K562 (cell line): ENCODE data around the gene FAM78A. TPM values are rescaled to one million over a fixed set of nuclear protein-coding genes. Genes with fewer than 3 reads are reported as not detected.
A peak's percentile ranks its signal among the peaks of the same experiment; 100 is the strongest.

ENCODE experiments used
- ATAC-seq: fragments of 200-7000 bp; cut with Tn5 transposase; 3 replicates; pipeline ENCODE4 v1.9.1; 2020; ENCODE audit warnings: moderate library complexity
- BruUV-seq: library from RNA; stranded (reverse); fragments of 400-500 nt; replicated peaks from 2 replicates; lab custom pipeline; 2021; lab: Mats Ljungman, UMichigan
- CTCF ChIA-PET: fragments of 300-600 bp; formaldehyde crosslinking; extraction: SDS; loops from one replicate; lab custom pipeline; 2021; ENCODE audit warnings: low intra/inter-chr PET ratio; lab: Yijun Ruan, JAX
- POLR2A ChIA-PET: fragments of 300-600, 350-650 bp; sonication (Branson Sonifier 250); formaldehyde crosslinking; extraction: SDS; loops from one replicate; lab custom pipeline; 2021; ENCODE audit warnings: antibody characterized with exemption, inconsistent platforms; lab: Yijun Ruan, JAX
- DNase-seq, 4 experiments: peaks; one replicate each; pipeline versions ENCODE4 v3.0.0 to v3.0.0-alpha.2; 2011 to 2018; ENCODE audit warnings: low spot score in 3 of 4, mixed read lengths in 3 of 4; ENCODE audit errors: extremely low read depth in 1 of 4
- FAIRE-seq: peaks from 2 replicates; lab custom pipeline; 2011; peaks lifted over from hg19 to GRCh38; lab: Jason Lieb, UNC
- H2AFZ ChIP-seq: 2 replicates; pipeline ENCODE4 v1.6.0; 2011; ENCODE audit warnings: low read depth, low read length, control low read depth, inconsistent platforms
- H3K27ac ChIP-seq: fragments of 200-600 bp; 3 replicates; pipeline ENCODE4 v1.8.0; 2011; ENCODE audit warnings: low read depth, mild to moderate bottlenecking, control low read depth, inconsistent platforms, low read length, moderate library complexity, mixed read lengths; ENCODE audit errors: extremely low read depth
- H3K27me3 ChIP-seq, 2 experiments: fragments of 300-600 bp in 1 of 2; 2 replicates in 1 of 2; 3 replicates in 1 of 2; pipeline versions ENCODE4 v1.6.0 to v1.8.0; 2011; ENCODE audit warnings: inconsistent platforms in 2 of 2, low read length in 2 of 2, mild to moderate bottlenecking in 1 of 2, mixed read lengths in 1 of 2, moderate library complexity in 1 of 2; ENCODE audit not compliant: control insufficient read depth in 2 of 2, insufficient read depth in 2 of 2
- H3K36me3 ChIP-seq: fragments of 300-600 bp; 3 replicates; pipeline ENCODE4 v1.8.0; 2011; ENCODE audit warnings: mild to moderate bottlenecking, low read length, inconsistent platforms; ENCODE audit not compliant: control insufficient read depth, insufficient read depth
- H3K4me1 ChIP-seq, 2 experiments: fragments of 200-600 bp in 1 of 2; replicated peaks in 1 of 2; 2 replicates in 1 of 2; 3 replicates in 1 of 2; pipeline versions ENCODE4 v1.5.1 to v1.8.0; 2011; ENCODE audit warnings: inconsistent platforms in 2 of 2, low read length in 2 of 2, mild to moderate bottlenecking in 1 of 2, mixed read lengths in 1 of 2, moderate library complexity in 1 of 2; ENCODE audit not compliant: control insufficient read depth in 2 of 2, insufficient read depth in 2 of 2
- H3K4me2 ChIP-seq: 2 replicates; pipeline ENCODE4 v1.6.1; 2011; ENCODE audit warnings: low read length, control low read depth, inconsistent platforms, mixed read lengths; ENCODE audit not compliant: insufficient read depth
- H3K4me3 ChIP-seq: fragments of 200-600 bp; sonication (generic), shearing (Covaris generic); 2 replicates; pipeline ENCODE4 v1.5.1; 2016; ENCODE audit warnings: control low read depth, inconsistent platforms
- H3K79me2 ChIP-seq: fragments of 200-600 bp; 3 replicates; pipeline ENCODE4 v1.8.0; 2011; ENCODE audit warnings: low read length, inconsistent platforms; ENCODE audit not compliant: control insufficient read depth, insufficient read depth
- H3K9ac ChIP-seq, 2 experiments: 2 replicates each; pipeline versions ENCODE4 v1.6.0 to v1.6.1; 2011; ENCODE audit warnings: low read depth in 2 of 2, low read length in 2 of 2, control low read depth in 1 of 2, inconsistent platforms in 1 of 2, mild to moderate bottlenecking in 1 of 2, mixed read lengths in 1 of 2; ENCODE audit not compliant: insufficient read depth in 1 of 2
- H3K9me1 ChIP-seq: one replicate; pipeline ENCODE4 v1.6.0; 2011; ENCODE audit warnings: inconsistent platforms, mild to moderate bottlenecking, low read length, moderate library complexity; ENCODE audit not compliant: control insufficient read depth, insufficient read depth
- H3K9me3 ChIP-seq: replicated peaks from 2 replicates; pipeline ENCODE4 v1.5.1; 2011; ENCODE audit warnings: low read depth, low read length, inconsistent platforms; ENCODE audit not compliant: control insufficient read depth, insufficient read depth
- H4K20me1 ChIP-seq: replicated peaks from 2 replicates; pipeline ENCODE4 v1.6.1; 2011; ENCODE audit warnings: low read length, inconsistent platforms, mixed read lengths; ENCODE audit not compliant: control insufficient read depth, insufficient read depth
- ETV1 ChIP-seq: fragments of 450-650 bp; conservative IDR thresholded peaks from 2 replicates; pipeline ENCODE4 v1.6.1; 2016; ENCODE audit warnings: missing genetic modification characterization, control low read depth, low read depth, missing compliant biosample characterization
- FOXJ3 ChIP-seq: sonication (generic); formaldehyde crosslinking; IDR thresholded peaks from 2 replicates; pipeline ENCODE4 v1.4.0; 2020; ENCODE audit warnings: mild to moderate bottlenecking, missing genetic modification reagents
- GTF2F1 ChIP-seq: IDR thresholded peaks from 2 replicates; pipeline ENCODE4 v1.6.1; 2011; ENCODE audit warnings: low read depth, low read length, improper control_type of control experiment
- HOXB6 ChIP-seq: fragments of 250-450 bp; sonication (Bioruptor Pico); IDR thresholded peaks from 2 replicates; pipeline ENCODE4 v1.5.1; 2022; ENCODE audit warnings: mild to moderate bottlenecking, borderline replicate concordance
- SMARCB1 ChIP-seq: IDR thresholded peaks from 2 replicates; pipeline ENCODE4 v1.6.1; 2011; ENCODE audit warnings: improper control_type of control experiment, low read depth; ENCODE audit not compliant: insufficient read length
- TBP ChIP-seq: optimal IDR thresholded peaks from 2 replicates; pipeline ENCODE3; 2011; ENCODE audit warnings: low read depth, low read length, improper control_type of control experiment
- WGBS: fragments of 100-300 bp; shearing (Covaris generic); methylation state at CpG from one replicate; pipeline ENCODE4 v1.1.6; 2016; ENCODE audit warnings: low coverage, mixed read lengths; ENCODE audit not compliant: insufficient coverage; ENCODE audit errors: missing lambda C conversion rate; 5-methylcytosine and 5-hydroxymethylcytosine counted together
- in situ Hi-C: fragments of 300-500 bp; cut with MboI; formaldehyde crosslinking; loops from 4 replicates; pipeline ENCODE4 v1.15.0; 2018; ENCODE audit warnings: inconsistent platforms, mixed read lengths
- intact Hi-C: fragments of 100-400 bp; cut with micrococcal nuclease; formaldehyde crosslinking; loops from 2 replicates; pipeline ENCODE4 v1.14.2; 2022
- polyA plus RNA-seq, 8 experiments: library from polyadenylated mRNA; depleted of rRNA in 4 of 8; stranded (reverse) in 5 of 8; unstranded in 3 of 8; fragments of >200 nt; fragmentation: Nextera tagmentation in 2 of 8; fragmentation: Illumina TruSeq in 1 of 8; extraction: Ambion mirVana in 2 of 8; extraction: Trizol in 1 of 8; gene quantifications; 2 replicates each; pipeline versions ENCODE4 v1.2.1 to v1.2.3, GENCODE V29; 2011 to 2014; ENCODE audit warnings: inconsistent platforms in 1 of 8, missing spikeins in 1 of 8
- total RNA-seq, 7 experiments: library from RNA; depleted of rRNA in 6 of 7; stranded (reverse); fragments of >200 nt in 6 of 7; fragmentation: Illumina TruSeq in 2 of 7; extraction: Trizol in 2 of 7; gene quantifications; 2 replicates each; pipeline versions ENCODE4 v1.2.1 to v1.2.3, GENCODE V29; 2011 to 2021; ENCODE audit warnings: low replicate concordance in 1 of 7
- TF ChIP-seq, protein P1 (sequence below): fragments of 250-450 bp; sonication (Bioruptor Pico); IDR thresholded peaks from 2 replicates; pipeline ENCODE4 v1.5.0; 2020; ENCODE audit warnings: mild to moderate bottlenecking, borderline replicate concordance
- TF ChIP-seq, protein P2 (sequence below): sonication (generic); formaldehyde crosslinking; IDR thresholded peaks from 2 replicates; pipeline ENCODE4 v1.8.0; 2022; ENCODE audit warnings: mild to moderate bottlenecking, missing genetic modification reagents
- TF ChIP-seq, protein P3 (sequence below): fragments of 250-450 bp; sonication (Bioruptor Pico); IDR thresholded peaks from 2 replicates; pipeline ENCODE4 v1.4.0; 2020
- TF ChIP-seq, protein P4 (sequence below): fragments of 450-650 bp; IDR thresholded peaks from 2 replicates; pipeline ENCODE4 v1.6.1; 2016

FAM78A gene
- total and polyA plus RNA-seq, 9 of the 15 experiments (the other 6 are each of a cell fraction or from before 2014, with no cell fraction given): 0.56 to 103 (median 55.2) TPM

DNA sequence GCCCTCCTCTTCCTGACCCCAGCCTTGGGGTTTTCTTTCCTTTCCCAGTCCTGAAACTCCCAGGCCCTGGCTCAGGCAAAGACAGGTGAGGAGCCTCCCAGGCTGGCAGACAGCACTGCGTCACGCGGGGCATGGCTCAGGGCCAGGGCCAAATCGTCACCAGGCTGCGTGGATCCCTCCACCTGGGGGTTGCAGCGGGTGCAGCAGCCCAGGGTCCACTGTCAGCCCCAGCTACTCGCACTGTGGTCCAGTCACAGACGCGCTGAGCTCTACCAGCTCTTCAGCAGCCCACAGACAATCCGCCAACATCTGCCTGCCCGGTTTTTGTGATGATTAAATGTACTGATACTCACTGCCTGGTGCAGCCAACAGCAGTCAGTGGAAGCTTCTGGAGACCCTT lies 12.1 kb downstream of the FAM78A start:
- no TSS peak for BruUV-seq
- TF ChIP-seq GTF2F1 (0 out of 2 replicates have a peak, but pooled peaks have one; percentile 35), ETV1 (no peak)
- H3K9me1 ChIP-seq: peaks cover 17% of the 10 kb centered on the region
- H3K27me3 ChIP-seq: peaks cover 0 to 5% of the 10 kb centered on the region in 2 experiments; a peak in 2 of 5 replicates
- FAIRE-seq (no peak), ATAC-seq (peak; percentile 8), DNase-seq (peak; percentile 18 to 76 (median 68))
- no peak overlapping the region for H2AFZ ChIP-seq
- 67% methylated on average over 11 of the region's 11 CpGs for WGBS
- ChIA-PET POLR2A (interaction anchor here (0.6 to 14.6 kb wide), 7 partner anchors 10 to 309 kb away, joined by 3 to 338 read pairs (median 5); partner anchors contain the start of gene FAM78A), CTCF (no interaction called here)
- H3K27ac ChIP-seq: no peak overlapping the region
- H4K20me1 ChIP-seq: peaks cover 22% of the 10 kb centered on the region
- H3K9ac ChIP-seq: peak overlapping the region in 1 of 2 experiments; percentile 76; a peak in 2 of 4 replicates
- H3K4me1 ChIP-seq: peaks cover 4 to 50% of the 10 kb centered on the region in 2 experiments; a peak in 4 of 5 replicates
- no peak overlapping the region for H3K4me3 ChIP-seq
- no peaks in the 10 kb centered on the region for H3K9me3 ChIP-seq
- peaks cover 84% of the 10 kb centered on the region for H3K36me3 ChIP-seq
- H3K79me2 ChIP-seq: peaks cover 57% of the 10 kb centered on the region
- no peak overlapping the region for H3K4me2 ChIP-seq
- intact Hi-C loops: no loop called here
- in situ Hi-C loops: no loop called here

DNA sequence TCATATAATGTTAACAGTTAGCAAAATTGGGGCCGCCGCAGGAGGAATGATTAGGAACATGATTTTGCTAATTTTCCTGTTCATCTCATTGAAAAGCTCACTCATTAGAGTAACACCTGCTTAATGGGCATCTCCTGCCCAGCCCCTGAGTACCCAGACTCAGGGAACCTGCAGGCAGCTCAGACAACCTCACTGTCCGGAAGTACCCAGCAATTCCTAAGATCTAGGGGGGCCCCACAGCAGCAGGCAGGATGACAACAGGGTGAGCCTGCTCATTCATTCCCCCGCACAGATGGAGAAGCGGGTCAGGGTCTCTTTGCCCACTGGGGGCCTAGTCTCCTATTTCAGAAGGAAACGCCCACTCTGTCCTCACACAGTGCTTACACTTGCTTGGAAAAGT lies 12.6 kb downstream of the FAM78A start:
- no TSS peak for BruUV-seq
- no peak overlapping the region for H3K4me2 ChIP-seq
- no peak overlapping the region for H3K4me3 ChIP-seq
- intact Hi-C loops: no loop called here
- peaks cover 52% of the 10 kb centered on the region for H3K79me2 ChIP-seq
- peaks cover 25% of the 10 kb centered on the region for H4K20me1 ChIP-seq
- DNase-seq: peak in 3 of 4 experiments; percentile 44 to 60 (median 57)
- H3K27me3 ChIP-seq: peaks cover 0 to 7% of the 10 kb centered on the region in 2 experiments; a peak in 2 of 5 replicates
- H2AFZ ChIP-seq: no peak overlapping the region
- CTCF ChIA-PET: no interaction called here
- FAIRE-seq: no peak
- peaks cover 0 to 50% of the 10 kb centered on the region in 2 experiments; a peak in 3 of 5 replicates for H3K4me1 ChIP-seq
- no peak overlapping the region for H3K27ac ChIP-seq
- H3K9me1 ChIP-seq: peaks cover 17% of the 10 kb centered on the region
- WGBS: 78% methylated on average over 6 of the region's 6 CpGs
- no peaks in the 10 kb centered on the region for H3K9me3 ChIP-seq
- POLR2A ChIA-PET: interaction anchor here (0.6 to 14.6 kb wide), 9 partner anchors 10 to 309 kb away, joined by 3 to 338 read pairs (median 5); partner anchors contain the start of gene FAM78A
- H3K36me3 ChIP-seq: peaks cover 85% of the 10 kb centered on the region
- ATAC-seq: no peak
- 0 out of 4 replicates have a peak overlapping the region, but pooled peaks of 1 of the 2 experiments have one; percentile 0 for H3K9ac ChIP-seq
- in situ Hi-C loops: no loop called here
- TF ChIP-seq, protein P1, sequence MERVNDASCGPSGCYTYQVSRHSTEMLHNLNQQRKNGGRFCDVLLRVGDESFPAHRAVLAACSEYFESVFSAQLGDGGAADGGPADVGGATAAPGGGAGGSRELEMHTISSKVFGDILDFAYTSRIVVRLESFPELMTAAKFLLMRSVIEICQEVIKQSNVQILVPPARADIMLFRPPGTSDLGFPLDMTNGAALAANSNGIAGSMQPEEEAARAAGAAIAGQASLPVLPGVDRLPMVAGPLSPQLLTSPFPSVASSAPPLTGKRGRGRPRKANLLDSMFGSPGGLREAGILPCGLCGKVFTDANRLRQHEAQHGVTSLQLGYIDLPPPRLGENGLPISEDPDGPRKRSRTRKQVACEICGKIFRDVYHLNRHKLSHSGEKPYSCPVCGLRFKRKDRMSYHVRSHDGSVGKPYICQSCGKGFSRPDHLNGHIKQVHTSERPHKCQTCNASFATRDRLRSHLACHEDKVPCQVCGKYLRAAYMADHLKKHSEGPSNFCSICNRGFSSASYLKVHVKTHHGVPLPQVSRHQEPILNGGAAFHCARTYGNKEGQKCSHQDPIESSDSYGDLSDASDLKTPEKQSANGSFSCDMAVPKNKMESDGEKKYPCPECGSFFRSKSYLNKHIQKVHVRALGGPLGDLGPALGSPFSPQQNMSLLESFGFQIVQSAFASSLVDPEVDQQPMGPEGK (CRISPR knock-in tag): no peak
- TF ChIP-seq, protein P2, sequence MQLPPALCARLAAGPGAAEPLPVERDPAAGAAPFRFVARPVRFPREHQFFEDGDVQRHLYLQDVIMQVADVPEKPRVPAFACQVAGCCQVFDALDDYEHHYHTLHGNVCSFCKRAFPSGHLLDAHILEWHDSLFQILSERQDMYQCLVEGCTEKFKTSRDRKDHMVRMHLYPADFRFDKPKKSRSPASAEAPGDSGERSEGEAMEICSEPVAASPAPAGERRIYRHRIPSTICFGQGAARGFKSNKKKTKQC: no peak
- TF ChIP-seq FOXJ3 (no peak), SMARCB1 (no peak), HOXB6 (CRISPR knock-in tag) (no peak), TBP (no peak)
- TF ChIP-seq, protein P3, sequence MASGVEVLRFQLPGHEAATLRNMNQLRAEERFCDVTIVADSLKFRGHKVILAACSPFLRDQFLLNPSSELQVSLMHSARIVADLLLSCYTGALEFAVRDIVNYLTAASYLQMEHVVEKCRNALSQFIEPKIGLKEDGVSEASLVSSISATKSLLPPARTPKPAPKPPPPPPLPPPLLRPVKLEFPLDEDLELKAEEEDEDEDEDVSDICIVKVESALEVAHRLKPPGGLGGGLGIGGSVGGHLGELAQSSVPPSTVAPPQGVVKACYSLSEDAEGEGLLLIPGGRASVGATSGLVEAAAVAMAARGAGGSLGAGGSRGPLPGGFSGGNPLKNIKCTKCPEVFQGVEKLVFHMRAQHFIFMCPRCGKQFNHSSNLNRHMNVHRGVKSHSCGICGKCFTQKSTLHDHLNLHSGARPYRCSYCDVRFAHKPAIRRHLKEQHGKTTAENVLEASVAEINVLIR (CRISPR knock-in tag): no peak
- TF ChIP-seq, protein P4, sequence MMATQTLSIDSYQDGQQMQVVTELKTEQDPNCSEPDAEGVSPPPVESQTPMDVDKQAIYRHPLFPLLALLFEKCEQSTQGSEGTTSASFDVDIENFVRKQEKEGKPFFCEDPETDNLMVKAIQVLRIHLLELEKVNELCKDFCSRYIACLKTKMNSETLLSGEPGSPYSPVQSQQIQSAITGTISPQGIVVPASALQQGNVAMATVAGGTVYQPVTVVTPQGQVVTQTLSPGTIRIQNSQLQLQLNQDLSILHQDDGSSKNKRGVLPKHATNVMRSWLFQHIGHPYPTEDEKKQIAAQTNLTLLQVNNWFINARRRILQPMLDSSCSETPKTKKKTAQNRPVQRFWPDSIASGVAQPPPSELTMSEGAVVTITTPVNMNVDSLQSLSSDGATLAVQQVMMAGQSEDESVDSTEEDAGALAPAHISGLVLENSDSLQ: no peak
